Measurements from ENCODE around the gene OR11H7. TPM values are rescaled to one million over a fixed set of nuclear protein-coding genes. Genes with fewer than 3 reads are reported as not detected.
"Not testable (repeated sequence)": the region's sequence is repeated elsewhere in the genome, so short reads cannot be mapped to it uniquely, and the experiment has no call there.

Gene OR11H7
- total RNA-seq, 1 experiment from 2014 or later: not detected

- Histone ChIP-seq H3K4me3 (ENCODE audit: insufficient read depth, low read depth, low read length) (no peak overlapping the region), H3K27me3 (ENCODE audit: control insufficient read depth, insufficient read depth, low read length) (no peaks in the 10 kb centered on the region), H3K36me3 (replicated peaks; ENCODE audit: control insufficient read depth, insufficient read depth, low read length) (no peaks in the 10 kb centered on the region)
- DNase-seq: no peak
Measured at GRCh38 chr14:20219033-20219432, 9.7 kb upstream of the OR11H7 start.

- DNase-seq: no peak
- Histone ChIP-seq H3K4me3 (ENCODE audit: insufficient read depth, low read depth, low read length) (no peak within 1 kb of the TSS), H3K36me3 (replicated peaks; ENCODE audit: control insufficient read depth, insufficient read depth, low read length) (no peaks in the 10 kb centered on the region), H3K27me3 (ENCODE audit: control insufficient read depth, insufficient read depth, low read length) (no peaks in the 10 kb centered on the region)
Measured at GRCh38 chr14:20223410-20223809, 5.4 kb upstream of the OR11H7 start, which contains the start of gene OR11H6. OR11H6 (plus strand) TSS chr14:20223710; CDS start chr14:20223710, 0 bp downstream.

GRCh38 chr14:20235415-20235814 is 6.6 kb downstream of the OR11H7 start:
- H3K4me3 ChIP-seq (ENCODE audit: insufficient read depth, low read depth, low read length); H3K36me3 ChIP-seq (replicated peaks; ENCODE audit: control insufficient read depth, insufficient read depth, low read length); H3K27me3 ChIP-seq (ENCODE audit: control insufficient read depth, insufficient read depth, low read length); DNase-seq: not testable (repeated sequence)

DNA sequence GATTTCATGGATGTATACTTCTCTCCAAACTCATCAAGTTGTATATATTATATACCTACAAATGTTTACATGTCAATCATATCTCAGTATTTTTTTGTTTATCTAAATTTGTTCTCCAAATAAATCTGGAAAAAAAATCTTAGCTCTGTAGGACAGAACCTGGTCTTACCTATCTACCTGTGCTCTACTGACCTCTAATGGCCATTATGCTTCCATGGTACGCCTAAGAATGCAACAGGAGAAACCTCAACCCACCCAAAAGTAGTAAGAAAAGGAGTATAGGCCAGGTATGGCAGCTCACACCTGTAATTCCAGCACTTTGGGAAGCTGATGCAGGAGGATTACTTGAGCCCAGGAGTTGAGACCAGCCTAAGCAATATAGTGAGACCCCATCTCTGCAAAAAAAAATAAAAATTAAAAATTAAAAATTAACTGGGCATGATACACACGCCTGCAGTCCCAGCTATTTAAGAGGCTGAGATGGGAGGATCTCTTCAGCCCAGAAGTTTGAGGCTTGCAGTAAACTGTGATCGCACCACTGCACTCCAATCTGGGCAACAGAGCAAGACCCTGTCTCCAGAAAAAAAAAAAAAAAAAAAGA is 19.0 kb downstream of the OR11H7 start:
- Histone ChIP-seq H3K27me3 (ENCODE audit: control insufficient read depth, insufficient read depth, low read length) (no peaks in the 10 kb centered on the region), H3K4me3 (ENCODE audit: insufficient read depth, low read depth, low read length) (no peak overlapping the region), H3K36me3 (replicated peaks; ENCODE audit: control insufficient read depth, insufficient read depth, low read length) (no peaks in the 10 kb centered on the region)
- DNase-seq: peak; percentile 5

GRCh38 chr14:20262642-20263128 is 33.9 kb downstream of the OR11H7 start:
- Histone ChIP-seq H3K36me3 (replicated peaks; ENCODE audit: control insufficient read depth, insufficient read depth, low read length) (no peaks in the 10 kb centered on the region), H3K4me3 (ENCODE audit: insufficient read depth, low read depth, low read length) (no peak overlapping the region), H3K27me3 (ENCODE audit: control insufficient read depth, insufficient read depth, low read length) (no peaks in the 10 kb centered on the region)
- no peak for DNase-seq

- not testable (repeated sequence) for H3K27me3 ChIP-seq (ENCODE audit: control insufficient read depth, insufficient read depth, low read length)
Measured at GRCh38 chr14:20264361-20264760, 35.6 kb downstream of the OR11H7 start.

GRCh38 chr14:20274062-20274461 is 45.3 kb downstream of the OR11H7 start:
- H3K4me3 ChIP-seq (ENCODE audit: insufficient read depth, low read depth, low read length): no peak overlapping the region
- DNase-seq: no peak
- H3K36me3 ChIP-seq (replicated peaks; ENCODE audit: control insufficient read depth, insufficient read depth, low read length): no peaks in the 10 kb centered on the region
- H3K27me3 ChIP-seq (ENCODE audit: control insufficient read depth, insufficient read depth, low read length): no peaks in the 10 kb centered on the region

More at GRCh38 chr14:20264361-20264760, 35.6 kb downstream of the OR11H7 start:
- H3K36me3 ChIP-seq (replicated peaks; ENCODE audit: control insufficient read depth, insufficient read depth, low read length); DNase-seq; H3K4me3 ChIP-seq (ENCODE audit: insufficient read depth, low read depth, low read length): not testable (repeated sequence)

DNA sequence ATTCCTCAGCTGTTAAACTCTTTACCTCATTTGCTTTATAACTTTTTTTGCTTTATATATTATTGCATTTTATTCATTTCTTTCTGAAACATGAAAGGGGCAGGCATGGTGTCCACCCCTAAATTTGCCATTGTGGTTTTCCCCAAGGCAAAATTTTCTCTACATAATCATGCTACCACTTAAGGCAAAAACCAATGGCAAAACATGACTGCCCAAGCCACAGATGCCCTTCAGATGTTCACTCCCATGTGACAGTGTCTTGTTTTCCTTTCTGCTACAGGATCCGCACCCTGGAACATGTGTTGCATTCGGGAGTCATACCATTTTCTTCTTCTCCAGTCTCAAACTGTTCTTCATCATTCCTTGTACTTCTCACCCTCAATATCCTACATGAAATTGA is 48.6 kb downstream of the OR11H7 start:
- Histone ChIP-seq H3K27me3 (ENCODE audit: control insufficient read depth, insufficient read depth, low read length) (no peaks in the 10 kb centered on the region), H3K4me3 (ENCODE audit: insufficient read depth, low read depth, low read length) (no peak overlapping the region), H3K36me3 (replicated peaks; ENCODE audit: control insufficient read depth, insufficient read depth, low read length) (no peaks in the 10 kb centered on the region)
- DNase-seq: no peak

GRCh38 chr14:20278414-20278813 is 49.6 kb downstream of the OR11H7 start:
- no peak for DNase-seq
- Histone ChIP-seq H3K4me3 (ENCODE audit: insufficient read depth, low read depth, low read length) (no peak overlapping the region), H3K36me3 (replicated peaks; ENCODE audit: control insufficient read depth, insufficient read depth, low read length) (no peaks in the 10 kb centered on the region)

GRCh38 chr14:20280265-20280664 is 51.5 kb downstream of the OR11H7 start:
- H3K27me3 ChIP-seq (ENCODE audit: control insufficient read depth, insufficient read depth, low read length); H3K36me3 ChIP-seq (replicated peaks; ENCODE audit: control insufficient read depth, insufficient read depth, low read length); DNase-seq: not testable (repeated sequence)
- H3K4me3 ChIP-seq (ENCODE audit: insufficient read depth, low read depth, low read length): peak overlapping the region; percentile 13; the same call in 1 of the 2 replicates

More at GRCh38 chr14:20278414-20278813, 49.6 kb downstream of the OR11H7 start:
- no peaks in the 10 kb centered on the region for H3K27me3 ChIP-seq (ENCODE audit: control insufficient read depth, insufficient read depth, low read length)

Other genes starting within 250 kb of the OR11H7 start
- not detected in 2 replicates for gene OR4Q2, start 226.8 kb upstream of the OR11H7 start, total RNA-seq (2014; rRNA removed; shearing (Covaris generic))
- gene OR4K14, start 209.7 kb upstream of the OR11H7 start, total RNA-seq (2014; rRNA removed; shearing (Covaris generic)): not detected in 2 replicates
- gene OR4K13, start 192.9 kb upstream of the OR11H7 start, total RNA-seq (2014; rRNA removed; shearing (Covaris generic)): not detected in 2 replicates
- not detected in 2 replicates for gene OR4L1, start 168.9 kb upstream of the OR11H7 start, total RNA-seq (2014; rRNA removed; shearing (Covaris generic))
- gene OR4K17, start 118.2 kb upstream of the OR11H7 start, total RNA-seq (2014; rRNA removed; shearing (Covaris generic)): not detected in 2 replicates
- gene OR4N5, start 90.2 kb upstream of the OR11H7 start, total RNA-seq (2014; rRNA removed; shearing (Covaris generic)): not detected in 2 replicates
- gene OR11G2, start 38.1 kb upstream of the OR11H7 start, total RNA-seq (2014; rRNA removed; shearing (Covaris generic)): not detected in 2 replicates
- not detected in 2 replicates for gene OR11H6, start 5.3 kb upstream of the OR11H7 start, total RNA-seq (2014; rRNA removed; shearing (Covaris generic))
- not detected in 2 replicates for gene OR11H4, start 10.3 kb downstream of the OR11H7 start, total RNA-seq (2014; rRNA removed; shearing (Covaris generic))
- 13.4 and 15.3 TPM in 2 replicates for gene TTC5, start 77.0 kb downstream of the OR11H7 start, total RNA-seq (2014; rRNA removed; shearing (Covaris generic))
- 174 and 295 TPM in 2 replicates for gene CCNB1IP1, start 104.3 kb downstream of the OR11H7 start, total RNA-seq (2014; rRNA removed; shearing (Covaris generic))
- gene PARP2, start 114.7 kb downstream of the OR11H7 start, total RNA-seq (2014; rRNA removed; shearing (Covaris generic)): 26.5 and 31.6 TPM in 2 replicates
- gene TEP1, start 184.5 kb downstream of the OR11H7 start, total RNA-seq (2014; rRNA removed; shearing (Covaris generic)): 10.5 and 12.6 TPM in 2 replicates
- 0.28 TPM in 1 of 2 replicates, not detected in the other for gene KLHL33, start 207.2 kb downstream of the OR11H7 start, total RNA-seq (2014; rRNA removed; shearing (Covaris generic))
- 58.4 and 62.6 TPM in 2 replicates for gene OSGEP, start 225.8 kb downstream of the OR11H7 start, total RNA-seq (2014; rRNA removed; shearing (Covaris generic))
- 87.1 and 106 TPM in 2 replicates for gene APEX1, start 226.2 kb downstream of the OR11H7 start, total RNA-seq (2014; rRNA removed; shearing (Covaris generic))
- gene PIP4P1, start 232.5 kb downstream of the OR11H7 start, total RNA-seq (2014; rRNA removed; shearing (Covaris generic)): 33.6 and 36.1 TPM in 2 replicates
- 244 and 255 TPM in 2 replicates for gene PNP, start 240.4 kb downstream of the OR11H7 start, total RNA-seq (2014; rRNA removed; shearing (Covaris generic))